22Rv1 (cell line): ENCODE measurements around the gene ALG6.

ENCODE experiments used
- CTCF ChIP-seq: fragments of 450-650 bp; IDR thresholded peaks from 2 replicates; pipeline ENCODE4 v1.5.1; 2017; ENCODE audit warnings: mild to moderate bottlenecking
- ZFX ChIP-seq: fragments of 450-650 bp; IDR thresholded peaks from 2 replicates; pipeline ENCODE4 v1.6.1; 2017; ENCODE audit warnings: antibody characterized with exemption, borderline replicate concordance

GRCh38 chr1:63413394-63413793 lies 46.0 kb downstream of the ALG6 start:
- no peak for TF ChIP-seq CTCF
- no peak for TF ChIP-seq ZFX
